Anterior cingulate cortex (tissue), 58 donors: ENCODE measurements around the gene LAMA2.
A peak's percentile ranks its signal among the peaks of the same experiment; 100 is the strongest.

Experiments used
- DNase-seq, 58 donors: peaks; one replicate each; lab custom pipeline; 2025; lab: John Stamatoyannopoulos, UW

Gene LAMA2

GRCh38 chr6:129460221-129460620 is 577.3 kb downstream of the LAMA2 start:
- no peak for DNase-seq

DNA sequence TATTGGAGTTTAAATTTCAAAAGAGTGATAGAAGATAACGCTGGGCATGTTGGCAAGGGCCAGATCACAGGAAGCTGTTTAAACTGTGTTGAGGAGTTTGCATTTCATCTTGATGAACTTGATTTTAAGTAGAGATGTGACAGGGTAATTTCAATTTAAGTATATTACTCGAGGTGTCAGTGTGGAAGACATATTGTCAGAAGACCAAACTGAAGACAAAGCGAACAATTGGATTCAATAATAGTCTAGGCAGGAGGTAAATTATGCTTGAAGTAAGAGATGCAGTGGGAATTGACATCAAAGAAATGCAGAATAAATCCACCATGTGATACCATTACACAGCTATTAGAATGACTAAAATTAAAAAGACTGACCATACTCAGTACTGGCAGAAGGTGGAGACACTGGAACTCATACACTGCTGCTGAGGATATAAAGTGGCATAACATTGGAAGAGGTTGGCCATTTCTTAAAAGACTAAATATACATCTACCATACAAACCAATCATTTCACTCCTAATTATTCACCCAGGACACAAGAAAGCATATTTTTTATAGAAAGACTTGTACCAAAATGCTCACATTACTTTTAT is 586.2 kb downstream of the LAMA2 start:
- no peak for DNase-seq

DNA sequence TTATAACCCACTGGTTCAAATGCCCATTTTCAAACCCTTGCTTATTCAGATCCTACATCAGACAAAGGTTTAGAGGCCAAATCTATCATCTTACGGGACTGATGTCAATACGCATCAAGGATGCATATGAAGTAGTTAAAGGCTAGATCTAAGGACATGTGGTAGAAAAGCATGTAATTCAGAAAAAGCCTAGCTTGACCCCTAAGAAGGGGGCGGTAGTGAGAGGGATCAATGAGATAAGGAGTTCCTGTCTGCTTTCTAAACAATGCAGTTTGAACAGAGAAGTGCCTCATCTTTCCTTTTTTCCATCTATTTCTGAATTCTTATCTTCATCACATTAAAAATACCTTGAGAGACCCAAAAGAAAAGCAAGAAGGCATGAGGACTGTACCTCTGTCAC is 589.3 kb downstream of the LAMA2 start:
- no peak for DNase-seq

- no peak for DNase-seq
Measured at GRCh38 chr6:129473546-129473945, 590.6 kb downstream of the LAMA2 start.

GRCh38 chr6:129475477-129476247 is 592.7 kb downstream of the LAMA2 start:
- DNase-seq, result peak in 4 of 58 donors; percentile 12 to 15 (median 13)

GRCh38 chr6:129476248-129476564 is 593.3 kb downstream of the LAMA2 start:
- DNase-seq, result no peak

- DNase-seq, result no peak
Measured at GRCh38 chr6:129476810-129477209, 593.9 kb downstream of the LAMA2 start.

GRCh38 chr6:129478379-129478778 is 595.4 kb downstream of the LAMA2 start:
- no peak for DNase-seq

GRCh38 chr6:129481706-129482105 is 598.8 kb downstream of the LAMA2 start:
- no peak for DNase-seq

GRCh38 chr6:129485746-129486145 is 602.8 kb downstream of the LAMA2 start:
- peak in 8 of 58 donors; percentile 11 to 32 (median 22) for DNase-seq

DNA sequence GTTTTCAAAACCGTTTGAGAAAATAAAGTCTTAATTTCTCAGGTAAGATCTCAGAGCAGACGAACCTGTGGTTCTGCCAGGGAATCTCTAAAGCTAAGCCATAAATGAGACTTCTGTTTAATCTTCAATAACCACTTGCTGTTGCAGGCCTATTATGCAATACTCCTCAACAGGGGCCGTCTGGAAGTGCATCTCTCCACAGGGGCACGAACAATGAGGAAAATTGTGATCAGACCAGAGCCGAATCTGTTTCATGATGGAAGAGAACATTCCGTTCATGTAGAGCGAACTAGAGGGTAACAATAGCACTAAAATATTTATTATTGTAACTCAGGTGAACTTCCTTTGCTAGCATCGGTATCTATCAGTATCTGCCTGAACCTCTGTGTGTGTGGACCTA is 603.4 kb downstream of the LAMA2 start:
- peak in 1 of 58 donors; percentile 8 for DNase-seq

GRCh38 chr6:129488313-129488712 is 605.4 kb downstream of the LAMA2 start:
- no peak for DNase-seq

GRCh38 chr6:129489215-129489765 is 606.4 kb downstream of the LAMA2 start:
- DNase-seq, result no peak

GRCh38 chr6:129490521-129491255 is 607.8 kb downstream of the LAMA2 start:
- DNase-seq, result no peak

DNA sequence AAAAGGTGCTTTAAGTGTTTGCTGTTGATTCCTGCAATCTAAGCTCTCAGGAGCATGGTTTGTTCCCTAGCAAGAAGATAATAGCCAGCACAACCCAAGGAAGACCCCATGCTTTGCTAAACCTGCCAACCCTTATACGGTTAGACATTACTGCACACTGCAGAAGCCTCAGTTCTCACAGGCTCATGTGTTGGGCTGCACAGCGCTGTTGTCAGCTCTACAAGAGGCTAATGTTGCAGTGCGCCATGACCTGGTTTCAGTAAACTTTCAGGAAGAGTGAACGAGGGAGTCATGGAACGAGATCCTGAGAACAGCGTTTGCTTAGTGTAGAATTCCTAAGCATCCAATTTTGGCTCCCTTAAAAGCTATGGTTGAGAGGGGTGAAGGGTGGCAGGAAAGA is 608.5 kb downstream of the LAMA2 start:
- DNase-seq, result no peak

DNA sequence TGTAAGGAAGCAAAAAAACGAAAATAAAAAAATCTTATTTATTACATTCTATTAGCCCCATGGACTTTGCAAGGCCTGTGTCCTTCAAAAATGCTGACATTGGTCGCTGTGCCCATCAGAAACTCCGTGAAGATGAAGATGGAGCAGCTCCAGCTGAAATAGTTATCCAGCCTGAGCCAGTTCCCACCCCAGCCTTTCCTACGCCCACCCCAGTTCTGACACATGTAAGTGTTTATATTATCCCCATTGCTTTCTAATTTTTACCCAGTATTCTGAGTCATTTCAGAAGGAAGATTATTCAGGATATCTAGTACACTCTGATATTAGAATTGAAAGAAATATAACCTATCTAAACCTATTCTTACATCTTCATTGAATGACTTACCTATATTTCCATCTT is 609.3 kb downstream of the LAMA2 start:
- no peak for DNase-seq

- no peak for DNase-seq
Measured at GRCh38 chr6:129493354-129493902, 610.5 kb downstream of the LAMA2 start.

- no peak for DNase-seq
Measured at GRCh38 chr6:129494099-129494498, 611.2 kb downstream of the LAMA2 start.

- no peak for DNase-seq
Measured at GRCh38 chr6:129494586-129494985, 611.6 kb downstream of the LAMA2 start.

DNA sequence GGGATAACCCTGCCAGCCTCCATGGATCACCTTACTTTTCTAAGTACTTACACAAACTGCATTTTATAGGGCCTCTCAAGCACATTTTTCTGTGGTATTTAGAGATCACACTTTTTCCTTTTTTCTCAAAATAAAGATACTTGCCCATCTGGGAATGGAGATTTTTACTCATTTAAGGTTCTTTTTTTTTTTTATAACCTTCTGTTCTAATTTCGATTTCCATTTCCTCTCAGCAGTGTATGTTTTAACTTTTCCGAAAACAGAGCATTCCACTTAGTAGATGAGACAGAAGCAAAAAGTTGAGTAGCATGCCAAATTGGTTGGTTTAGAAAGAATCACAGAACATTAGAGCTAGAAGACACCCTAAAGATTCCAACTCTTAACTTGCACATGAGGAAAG is 612.7 kb downstream of the LAMA2 start:
- DNase-seq, result no peak
